Raji (cell line): ENCODE measurements around the gene LCOR.

ENCODE experiments used
- POLR2A ChIP-seq: IDR thresholded peaks from 2 replicates; pipeline ENCODE4 v1.6.1; 2011; ENCODE audit warnings: low read depth, low read length, control low read depth; ENCODE audit not compliant: insufficient read depth

LCOR gene

DNA sequence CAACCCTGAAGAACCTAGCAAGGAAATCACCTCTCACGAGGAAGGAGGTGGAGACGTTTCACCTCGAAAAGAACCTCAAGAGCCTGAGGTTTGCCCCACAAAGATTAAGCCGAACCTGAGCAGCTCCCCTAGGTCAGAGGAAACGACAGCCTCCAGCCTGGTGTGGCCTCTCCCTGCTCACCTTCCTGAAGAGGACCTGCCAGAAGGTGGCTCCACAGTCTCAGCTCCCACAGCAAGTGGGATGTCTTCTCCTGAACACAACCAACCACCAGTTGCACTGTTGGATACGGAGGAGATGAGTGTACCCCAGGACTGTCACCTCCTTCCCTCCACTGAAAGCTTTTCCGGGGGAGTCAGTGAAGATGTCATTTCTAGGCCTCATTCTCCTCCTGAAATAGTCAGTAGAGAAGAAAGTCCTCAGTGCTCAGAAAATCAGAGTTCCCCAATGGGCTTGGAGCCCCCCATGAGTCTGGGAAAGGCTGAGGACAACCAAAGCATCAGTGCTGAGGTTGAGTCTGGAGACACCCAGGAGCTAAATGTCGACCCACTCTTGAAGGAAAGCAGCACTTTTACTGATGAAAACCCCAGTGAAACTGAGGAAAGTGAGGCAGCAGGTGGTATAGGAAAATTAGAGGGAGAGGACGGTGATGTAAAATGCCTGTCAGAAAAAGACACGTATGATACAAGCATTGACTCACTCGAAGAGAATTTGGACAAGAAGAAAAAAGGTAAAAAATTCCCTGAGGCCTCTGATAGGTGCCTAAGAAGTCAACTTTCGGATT, 150.2 kb downstream of the LCOR start:
- no peak for TF ChIP-seq POLR2A

DNA sequence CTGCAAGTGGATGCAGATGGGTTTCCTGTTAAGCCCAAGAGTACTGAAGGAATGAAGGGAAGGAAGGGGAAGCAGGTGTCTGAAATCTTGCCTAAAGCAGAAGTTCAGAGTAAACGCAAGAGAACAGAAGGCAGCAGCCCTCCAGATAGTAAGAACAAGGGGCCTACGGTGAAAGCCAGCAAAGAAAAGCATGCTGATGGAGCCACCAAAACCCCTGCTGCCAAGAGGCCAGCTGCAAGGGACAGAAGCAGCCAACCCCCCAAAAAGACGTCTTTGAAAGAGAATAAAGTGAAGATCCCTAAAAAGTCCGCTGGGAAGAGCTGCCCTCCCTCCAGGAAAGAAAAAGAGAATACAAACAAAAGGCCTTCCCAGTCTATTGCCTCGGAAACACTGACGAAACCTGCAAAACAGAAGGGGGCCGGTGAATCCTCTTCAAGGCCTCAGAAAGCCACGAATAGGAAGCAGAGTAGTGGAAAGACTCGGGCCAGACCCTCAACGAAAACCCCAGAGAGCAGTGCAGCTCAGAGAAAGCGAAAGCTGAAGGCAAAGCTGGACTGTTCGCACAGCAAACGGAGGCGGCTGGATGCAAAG, 152.5 kb downstream of the LCOR start:
- TF ChIP-seq POLR2A = no peak

DNA sequence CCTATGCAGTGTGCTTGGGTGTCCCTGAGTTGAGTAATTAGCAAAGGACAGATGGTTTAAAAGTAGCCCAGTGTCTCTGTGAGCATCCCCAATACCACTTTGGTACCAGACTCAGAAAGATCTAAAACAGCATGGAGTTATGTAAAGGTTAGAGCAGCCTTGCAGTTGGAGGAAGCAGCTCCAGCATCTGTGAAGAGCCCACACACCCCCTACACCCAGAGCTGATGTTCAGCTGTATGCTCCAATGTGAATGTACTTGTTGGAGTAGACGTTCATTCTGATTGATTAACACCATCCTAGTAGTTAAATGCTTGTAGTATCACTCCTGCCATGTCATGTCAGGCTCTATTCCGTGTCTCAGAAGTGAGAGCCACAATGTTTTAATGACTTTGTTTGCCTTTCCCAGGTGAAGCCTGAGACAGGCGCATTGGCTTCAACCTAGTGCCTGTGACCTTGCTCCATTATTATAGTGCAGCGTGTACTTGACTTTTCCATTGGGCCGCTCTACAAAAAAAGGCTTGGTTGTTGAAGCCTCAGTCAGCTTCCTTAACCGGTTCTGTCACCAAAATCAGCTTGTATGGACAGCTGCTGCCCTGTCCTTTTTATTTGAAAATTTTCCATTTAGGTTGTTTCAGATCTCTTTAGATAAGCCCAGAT, 154.2 kb downstream of the LCOR start:
- TF ChIP-seq POLR2A = no peak

- no peak for TF ChIP-seq POLR2A
These were observed 155.2 kb downstream of the LCOR start for GRCh38 chr10:96987141-96987841.

- TF ChIP-seq POLR2A = no peak
These were observed 155.7 kb downstream of the LCOR start for GRCh38 chr10:96987842-96988175.

DNA sequence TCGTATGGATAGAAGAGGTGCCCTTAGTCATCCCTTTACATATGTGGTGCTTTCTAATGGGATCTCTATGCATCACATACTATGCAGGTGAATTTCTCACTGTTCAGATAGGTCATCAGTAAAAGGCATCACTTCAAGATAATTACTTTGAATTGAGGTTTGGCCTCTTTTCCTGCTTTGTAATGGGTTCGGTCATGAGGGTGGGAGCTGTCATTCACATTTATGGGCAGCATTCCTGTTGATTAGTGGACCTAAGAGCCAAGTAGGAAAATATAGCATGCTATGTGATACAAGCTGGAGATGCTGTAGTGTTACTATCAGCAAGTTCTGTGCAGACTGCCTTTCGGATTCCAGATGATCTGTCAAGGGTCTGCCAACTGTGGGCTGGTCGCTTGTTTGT, 156.3 kb downstream of the LCOR start:
- TF ChIP-seq POLR2A = no peak

- no peak for TF ChIP-seq POLR2A
These were observed 159.3 kb downstream of the LCOR start for GRCh38 chr10:96991313-96991841.

GRCh38 chr10:96992721-96993120, 160.6 kb downstream of the LCOR start:
- no peak for TF ChIP-seq POLR2A

DNA sequence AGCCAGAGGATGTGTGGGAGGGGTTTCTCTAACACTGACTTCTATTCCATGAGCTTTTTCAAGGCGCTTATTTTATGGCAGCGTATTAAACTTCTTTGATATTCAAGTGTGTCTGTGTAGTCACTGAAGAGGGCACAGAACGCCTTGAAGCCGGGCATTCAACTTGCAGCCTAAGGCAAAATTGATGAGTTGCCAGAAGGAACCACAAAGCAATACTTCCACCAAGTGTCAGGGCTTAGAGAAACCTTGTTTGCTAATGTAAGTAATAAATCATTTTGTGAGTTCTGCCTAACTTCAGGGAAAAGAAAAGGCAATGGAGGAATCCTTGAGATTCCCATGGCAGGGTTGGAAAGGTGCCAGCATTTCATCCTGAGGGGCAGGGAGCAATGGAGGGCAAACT, 163.8 kb downstream of the LCOR start:
- TF ChIP-seq POLR2A = no peak

DNA sequence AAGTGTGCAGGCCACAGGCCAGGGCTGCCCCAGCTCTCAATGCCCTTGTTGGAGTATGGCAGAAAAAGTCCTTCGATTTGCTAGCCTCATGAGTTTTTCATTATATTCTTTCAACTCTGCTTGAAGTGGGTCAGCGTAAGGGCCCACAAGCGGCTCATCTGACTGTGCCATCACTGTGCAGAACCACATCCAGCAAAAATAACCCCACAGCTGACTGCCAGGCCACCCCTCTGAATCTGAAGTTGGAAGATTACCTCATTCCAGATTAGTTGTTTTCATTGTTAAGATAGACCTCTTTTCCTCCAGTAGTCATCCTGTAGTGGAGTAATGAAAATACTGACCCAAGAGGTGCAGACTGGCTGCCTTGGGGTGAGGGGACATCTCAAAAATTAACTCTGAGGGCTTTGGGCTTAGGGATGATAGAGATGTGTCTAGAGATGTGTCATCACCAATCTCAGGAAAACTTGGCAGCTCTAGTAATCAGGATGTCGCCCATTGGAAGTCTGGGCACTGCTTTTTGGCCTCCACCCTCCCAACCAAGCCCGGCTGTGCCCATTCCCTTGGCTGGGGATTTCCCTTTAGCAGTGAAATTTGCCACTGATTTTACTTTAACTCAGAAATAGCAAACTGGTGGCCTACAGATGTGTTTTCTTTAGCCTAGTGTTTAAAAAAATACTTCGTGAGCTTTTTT, 164.3 kb downstream of the LCOR start:
- no peak for TF ChIP-seq POLR2A

DNA sequence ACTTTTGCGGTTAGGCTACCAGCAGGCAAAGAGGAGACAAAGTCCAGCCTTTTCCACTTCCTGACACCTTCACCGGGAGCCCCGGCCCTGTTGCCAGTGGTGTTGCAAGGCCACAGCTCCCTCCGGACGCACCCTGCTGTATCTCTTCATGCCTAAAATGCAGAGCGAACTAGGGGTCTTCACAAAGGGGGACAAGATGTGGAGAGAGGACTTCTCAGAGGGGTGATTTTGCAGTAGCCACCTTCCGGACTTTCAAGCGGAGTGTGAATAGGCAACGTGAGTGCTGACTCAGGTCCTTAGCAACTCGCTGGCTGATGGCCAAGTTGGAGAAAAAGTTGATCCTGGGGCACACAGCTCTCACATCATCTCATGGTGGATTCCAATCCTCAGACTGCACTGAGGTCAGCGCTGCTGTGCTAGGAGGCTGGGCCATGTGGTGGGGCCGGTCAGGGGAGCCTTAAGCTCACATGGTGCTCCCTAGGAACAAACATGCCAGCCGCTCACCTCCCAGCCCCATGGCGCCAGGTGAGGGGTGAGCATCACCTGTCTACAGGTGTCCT, 166.3 kb downstream of the LCOR start:
- no peak for TF ChIP-seq POLR2A

DNA sequence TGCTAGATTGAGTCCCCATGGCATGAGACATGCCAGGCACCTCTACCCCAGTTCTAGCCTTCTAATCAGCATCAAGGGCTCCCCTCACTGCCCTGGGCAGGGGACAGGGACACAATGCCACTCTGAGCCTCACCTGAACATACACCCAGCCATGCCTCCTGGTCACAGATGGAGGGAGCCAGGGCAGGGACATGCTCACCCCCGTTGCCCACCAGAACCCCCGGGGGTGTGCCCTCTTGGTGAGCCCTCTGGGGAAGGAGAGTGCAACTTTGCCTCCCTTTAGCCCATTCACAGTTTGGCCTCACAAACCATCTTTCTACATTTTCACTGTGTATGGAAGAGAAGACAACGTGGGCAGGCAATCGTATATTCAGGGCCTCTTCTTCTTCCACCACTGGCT, 167.2 kb downstream of the LCOR start:
- TF ChIP-seq POLR2A = no peak

DNA sequence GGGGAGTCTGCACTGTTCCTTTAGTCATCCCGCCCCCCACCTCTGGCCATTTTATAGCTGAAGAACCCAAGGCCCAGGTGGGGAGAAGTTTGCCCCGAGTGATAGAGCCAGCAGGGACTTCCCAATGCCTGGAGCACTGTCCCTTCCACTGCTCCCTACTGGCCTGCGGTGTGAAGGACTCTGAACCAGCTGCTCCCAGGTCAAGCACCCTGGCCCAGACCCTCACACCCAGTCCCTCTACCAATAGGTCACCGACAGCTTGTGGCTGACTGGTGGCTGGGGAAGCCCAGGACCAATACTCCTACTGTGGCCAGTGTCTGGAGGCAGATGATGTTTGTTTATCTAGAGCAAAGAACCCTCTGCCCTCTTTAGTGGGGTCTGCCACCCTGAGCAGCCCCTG, 167.9 kb downstream of the LCOR start:
- no peak for TF ChIP-seq POLR2A

DNA sequence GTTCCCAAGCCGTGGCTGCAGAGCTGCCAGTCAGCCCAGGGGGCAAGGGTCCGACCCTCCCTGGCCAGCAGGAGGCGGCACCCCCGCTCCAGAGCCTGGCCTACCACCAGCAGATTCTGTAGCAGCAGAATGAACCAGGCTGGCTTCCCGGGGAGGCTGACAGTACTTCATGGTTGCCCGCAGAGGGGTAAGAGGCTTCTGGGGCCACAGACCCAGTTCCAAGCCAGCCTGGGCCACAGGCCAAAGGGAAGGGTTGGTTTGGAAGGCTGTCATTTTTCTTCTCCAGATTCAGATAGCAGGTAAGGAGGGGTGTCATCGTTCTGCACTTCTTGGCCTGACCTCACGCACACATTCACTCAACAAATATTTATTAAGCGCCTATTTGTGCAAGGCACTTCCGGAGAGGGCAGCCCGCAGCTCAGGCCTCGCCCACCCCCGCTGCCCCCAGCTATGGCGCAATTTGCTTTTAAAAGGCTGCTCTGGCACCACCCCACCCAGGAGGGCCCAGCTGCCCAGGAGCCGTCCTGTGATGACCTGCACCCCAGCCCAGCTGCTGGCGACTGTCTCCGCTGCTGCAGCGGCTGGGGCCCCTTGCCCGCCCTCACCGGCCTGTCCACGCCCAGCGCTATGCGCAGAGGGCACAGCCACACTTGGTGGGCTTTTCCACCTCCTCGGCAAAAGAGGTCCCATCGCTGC, 168.5 kb downstream of the LCOR start:
- no peak for TF ChIP-seq POLR2A
